Stimulated activated CD8-positive, alpha-beta memory T cell treated with anti-CD3 and anti-CD28 coated beads, Interleukin-15, amount 100 ng/mL, for 4 hours (primary cell): Measurements from ENCODE around the gene PCDH17.

ENCODE experiments used
- DNase-seq, 2 donors: peaks; one replicate each; pipeline ENCODE4 v3.0.0-alpha.2; 2020; ENCODE audit warnings: low read depth in 2 of 2

PCDH17 gene

GRCh38 chr13:57634839-57635165, 3.3 kb downstream of the PCDH17 start:
- DNase-seq: no peak

- DNase-seq: no peak
Measured at GRCh38 chr13:57635541-57636085, 4.1 kb downstream of the PCDH17 start.

DNA sequence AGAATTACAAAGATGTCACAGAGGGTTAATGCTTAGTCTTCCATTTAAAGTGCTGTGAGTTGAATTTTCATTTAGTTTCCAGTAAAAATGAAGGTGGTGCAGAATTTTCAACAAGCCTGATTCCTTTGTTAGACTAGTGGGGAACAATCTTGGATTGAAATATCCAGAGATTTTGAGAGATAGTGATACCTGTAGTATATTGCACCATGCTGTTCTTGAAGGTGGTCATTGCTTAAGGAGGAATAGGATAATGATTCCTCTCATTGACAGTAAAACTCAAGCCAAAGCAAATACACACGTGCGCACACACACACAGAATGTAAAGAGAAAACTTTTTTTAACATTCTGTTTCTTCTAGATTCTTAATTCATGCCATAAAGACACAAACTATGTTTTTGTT, 5.3 kb downstream of the PCDH17 start:
- no peak for DNase-seq

DNA sequence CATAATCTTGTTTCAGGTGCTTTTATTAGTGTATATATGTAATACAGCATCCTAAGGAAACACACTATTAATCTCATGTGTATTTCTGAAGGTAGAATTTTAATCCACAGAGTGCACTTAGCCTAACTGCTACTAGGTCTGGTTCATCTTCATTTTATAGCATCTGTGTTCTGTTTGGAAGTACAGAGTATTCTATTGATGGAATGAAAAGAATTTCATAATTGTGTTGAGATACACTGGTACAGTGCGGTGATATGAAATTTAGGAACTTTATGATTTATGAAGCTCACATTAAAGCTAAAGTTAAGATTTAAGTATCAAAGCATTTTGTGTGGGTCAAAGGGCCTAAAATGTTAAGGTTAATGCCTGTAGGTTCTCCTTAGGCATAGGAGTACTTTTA, 6.0 kb downstream of the PCDH17 start:
- DNase-seq: no peak

GRCh38 chr13:57638186-57638890, 6.8 kb downstream of the PCDH17 start:
- no peak for DNase-seq

DNA sequence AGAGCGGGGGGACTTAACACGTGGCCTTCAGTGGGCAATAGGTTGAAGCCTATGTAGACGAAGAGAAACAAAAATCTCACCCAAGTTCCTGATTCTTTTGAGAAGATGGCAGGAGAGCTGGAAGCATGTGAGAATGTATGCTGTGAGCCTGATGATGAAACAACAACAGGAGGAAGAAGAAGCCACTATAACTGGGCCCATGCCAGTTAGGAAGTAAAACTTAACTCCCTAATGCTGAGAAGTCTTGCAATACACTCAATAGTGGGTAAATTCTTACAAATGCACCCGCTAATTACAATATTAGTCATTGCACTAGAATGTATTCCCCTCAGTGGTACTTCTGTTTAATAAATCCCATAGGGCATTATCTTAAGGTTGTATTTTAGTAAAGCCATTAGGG, 9.1 kb downstream of the PCDH17 start:
- DNase-seq: no peak

DNA sequence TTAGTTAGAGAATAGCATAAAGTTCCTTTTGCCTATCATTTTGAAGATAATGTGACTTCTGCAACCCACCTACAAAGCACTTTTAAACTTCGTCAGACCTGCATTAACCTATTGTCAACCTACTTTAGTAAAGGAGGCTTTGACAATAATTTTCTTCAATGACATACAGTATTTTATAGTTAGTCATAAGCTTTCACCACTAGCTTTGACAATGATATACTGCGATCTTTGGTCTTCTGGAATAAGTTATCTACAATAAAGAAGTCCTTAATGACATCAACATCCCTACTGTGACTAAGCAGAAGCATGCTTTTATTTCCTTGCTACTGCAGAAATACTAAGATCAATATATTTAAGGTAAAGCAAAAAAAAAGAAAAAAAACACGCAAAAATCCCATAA, 9.5 kb downstream of the PCDH17 start:
- DNase-seq: no peak

DNA sequence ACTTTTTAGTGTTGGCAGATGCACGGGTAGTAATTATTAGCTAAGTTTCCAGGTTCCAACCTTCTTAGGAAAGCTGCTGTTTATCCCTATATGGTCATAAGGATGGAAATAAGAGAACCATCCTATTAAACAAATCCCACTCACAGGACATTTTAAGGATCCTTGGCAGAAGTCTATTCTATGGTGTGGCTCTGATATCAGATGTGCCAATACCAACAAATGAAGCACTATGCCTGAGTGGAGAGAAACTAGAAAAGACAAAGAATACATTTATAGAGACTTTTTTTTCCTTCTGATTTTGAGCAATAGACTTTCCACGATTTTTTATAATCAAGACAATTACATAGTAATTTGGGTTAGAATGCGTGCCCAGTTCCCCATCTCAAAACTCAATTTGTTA, 12.6 kb downstream of the PCDH17 start:
- no peak for DNase-seq

DNA sequence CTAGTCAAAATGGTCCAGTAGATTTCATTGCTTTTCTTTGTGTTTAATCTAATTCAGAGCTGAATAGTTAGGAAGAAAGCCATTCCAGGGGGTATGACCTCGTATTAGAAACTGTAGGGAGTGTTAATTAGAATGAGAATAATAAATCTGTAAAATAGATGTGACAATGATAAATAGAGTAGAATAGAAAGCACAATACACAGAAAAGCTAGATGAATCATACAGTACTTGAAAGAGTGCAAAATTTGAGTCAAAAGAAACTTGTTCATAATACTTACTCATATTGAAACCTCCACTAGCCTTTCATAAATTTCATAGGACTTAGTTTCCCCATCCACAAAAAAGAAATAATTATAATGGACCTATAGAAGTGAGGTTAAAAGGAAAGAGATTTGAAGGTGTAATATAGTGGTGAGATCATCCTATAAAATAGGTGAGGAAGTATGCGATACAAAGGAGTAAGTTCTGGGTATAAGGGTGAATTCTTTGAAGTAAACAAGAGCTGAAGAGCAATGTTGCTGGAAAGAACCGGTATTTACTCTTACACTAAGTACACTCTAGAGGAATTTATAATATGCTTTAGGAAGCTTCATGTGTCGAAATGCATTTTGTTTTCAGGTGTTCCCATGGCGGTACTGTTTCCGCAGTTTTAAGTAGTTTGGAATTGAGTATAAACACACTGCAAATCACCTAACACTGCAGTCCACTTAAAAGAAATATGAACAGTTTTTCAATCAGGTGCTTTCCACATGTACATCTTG, 21.9 kb downstream of the PCDH17 start:
- no peak for DNase-seq

- no peak for DNase-seq
Measured at GRCh38 chr13:57665481-57665880, 33.9 kb downstream of the PCDH17 start.

DNA sequence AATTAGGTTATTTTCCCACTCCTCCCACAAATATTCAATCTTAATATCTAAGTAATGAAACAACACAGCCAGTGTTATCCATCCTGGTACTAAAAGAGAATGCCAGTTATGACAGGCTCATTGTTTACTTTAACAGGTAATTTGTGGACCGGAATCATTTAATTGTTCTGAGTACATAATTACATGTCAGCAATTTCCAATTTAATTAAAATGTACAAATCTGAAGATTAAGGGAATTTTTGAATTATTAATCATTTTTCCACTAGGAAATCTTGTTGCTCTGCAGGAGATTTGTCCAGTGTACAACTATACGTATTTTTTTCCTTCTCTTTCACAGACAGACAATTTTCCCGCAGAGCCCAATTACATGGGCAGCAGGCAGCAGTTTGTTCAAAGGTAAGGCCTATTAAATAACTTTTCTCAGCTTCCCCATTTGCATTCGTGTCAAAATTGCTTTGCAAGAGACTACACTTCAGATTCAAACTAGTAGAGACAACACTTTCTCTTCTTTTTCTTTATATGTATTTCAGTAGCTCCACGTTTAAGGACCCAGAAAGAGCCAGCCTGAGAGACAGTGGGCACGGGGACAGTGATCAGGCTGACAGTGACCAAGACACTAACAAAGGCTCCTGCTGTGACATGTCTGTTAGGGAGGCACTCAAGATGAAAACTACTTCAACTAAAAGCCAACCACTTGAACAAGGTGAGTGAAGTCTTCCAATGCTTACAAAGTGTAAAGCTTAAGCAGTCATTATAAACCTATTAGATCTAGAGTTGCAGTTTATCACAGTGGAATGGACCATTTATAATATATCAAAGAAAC, 34.8 kb downstream of the PCDH17 start:
- no peak for DNase-seq

DNA sequence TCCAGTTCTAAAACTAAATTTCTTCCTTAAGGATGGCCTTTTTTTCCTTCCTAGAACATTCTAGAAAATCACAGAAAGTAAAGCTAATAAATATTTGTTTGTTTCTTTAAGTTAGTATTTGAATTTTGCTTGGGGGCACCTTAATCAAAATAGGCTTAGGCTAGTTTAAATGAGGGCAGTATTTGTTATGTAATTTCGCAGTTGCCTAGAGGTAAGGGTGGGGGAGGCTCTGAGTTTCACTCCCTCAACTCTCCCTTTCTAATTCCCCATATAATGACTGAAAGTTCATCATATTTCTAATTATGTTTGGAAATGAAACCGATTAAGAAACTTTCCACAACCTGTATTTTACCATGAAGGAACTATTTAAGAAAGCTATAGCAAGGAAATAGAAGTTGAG, 40.6 kb downstream of the PCDH17 start:
- DNase-seq: no peak

- DNase-seq: no peak
Measured at GRCh38 chr13:57673197-57673596, 41.7 kb downstream of the PCDH17 start.

DNA sequence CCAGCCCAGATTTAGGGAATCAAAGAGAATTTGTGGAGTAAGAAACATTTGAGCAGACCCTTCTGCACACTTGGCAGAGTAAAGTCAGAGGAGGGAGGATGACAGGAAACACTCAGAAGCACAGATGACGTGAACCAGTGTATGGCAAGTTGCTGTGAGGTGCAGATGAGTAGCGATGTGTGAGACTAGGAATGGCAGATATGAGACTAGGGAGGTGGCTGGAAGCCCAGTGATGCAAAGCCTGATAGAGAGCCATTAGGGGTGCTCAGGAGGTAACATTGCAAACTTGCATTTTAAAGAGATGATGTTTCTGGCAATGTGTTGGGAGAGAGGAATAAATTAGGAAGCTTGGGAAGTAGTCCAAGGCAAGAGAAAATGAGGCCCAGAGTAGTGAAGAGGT, 44.0 kb downstream of the PCDH17 start:
- no peak for DNase-seq

DNA sequence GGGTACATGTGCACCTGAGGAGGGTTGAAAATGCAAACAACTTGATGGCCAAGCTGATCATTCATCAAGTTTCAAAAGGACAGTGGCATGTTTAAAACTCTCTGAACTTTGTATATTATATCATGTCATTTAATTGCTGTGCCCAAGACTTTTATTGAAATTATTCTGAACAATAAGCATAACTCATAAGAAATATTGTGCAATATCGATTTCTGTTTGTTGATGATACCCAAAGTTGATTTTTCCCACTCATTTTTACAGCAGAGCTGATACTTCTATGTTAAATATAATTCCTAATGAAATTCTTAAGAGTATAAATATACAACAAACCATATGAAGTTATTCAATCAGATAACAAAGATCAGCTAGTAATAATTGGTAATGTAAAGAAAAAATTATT, 49.1 kb downstream of the PCDH17 start:
- DNase-seq: no peak

GRCh38 chr13:57682128-57682716, 50.7 kb downstream of the PCDH17 start:
- DNase-seq: no peak

- DNase-seq: no peak
Measured at GRCh38 chr13:57698851-57699250, 67.3 kb downstream of the PCDH17 start.

DNA sequence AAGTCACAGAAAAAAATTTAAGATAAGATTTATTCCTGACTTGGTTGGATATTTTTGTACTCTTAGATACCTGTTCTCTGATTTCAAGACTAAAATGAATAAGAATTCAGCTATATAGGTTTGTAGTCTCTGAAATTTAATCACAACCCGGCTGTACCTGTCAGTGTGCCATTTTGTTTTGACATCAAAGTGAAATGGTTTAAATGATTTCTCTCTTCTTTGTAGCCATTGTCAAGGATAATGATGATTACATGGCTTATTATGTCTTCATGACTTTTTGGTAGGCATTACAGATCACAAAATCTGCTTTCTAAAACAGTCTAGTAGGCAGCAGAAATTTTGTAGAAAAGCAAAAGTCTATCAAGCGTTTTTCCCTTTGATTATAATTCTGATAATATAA, 72.5 kb downstream of the PCDH17 start:
- no peak for DNase-seq

GRCh38 chr13:57716295-57716694, 84.8 kb downstream of the PCDH17 start:
- DNase-seq: no peak

DNA sequence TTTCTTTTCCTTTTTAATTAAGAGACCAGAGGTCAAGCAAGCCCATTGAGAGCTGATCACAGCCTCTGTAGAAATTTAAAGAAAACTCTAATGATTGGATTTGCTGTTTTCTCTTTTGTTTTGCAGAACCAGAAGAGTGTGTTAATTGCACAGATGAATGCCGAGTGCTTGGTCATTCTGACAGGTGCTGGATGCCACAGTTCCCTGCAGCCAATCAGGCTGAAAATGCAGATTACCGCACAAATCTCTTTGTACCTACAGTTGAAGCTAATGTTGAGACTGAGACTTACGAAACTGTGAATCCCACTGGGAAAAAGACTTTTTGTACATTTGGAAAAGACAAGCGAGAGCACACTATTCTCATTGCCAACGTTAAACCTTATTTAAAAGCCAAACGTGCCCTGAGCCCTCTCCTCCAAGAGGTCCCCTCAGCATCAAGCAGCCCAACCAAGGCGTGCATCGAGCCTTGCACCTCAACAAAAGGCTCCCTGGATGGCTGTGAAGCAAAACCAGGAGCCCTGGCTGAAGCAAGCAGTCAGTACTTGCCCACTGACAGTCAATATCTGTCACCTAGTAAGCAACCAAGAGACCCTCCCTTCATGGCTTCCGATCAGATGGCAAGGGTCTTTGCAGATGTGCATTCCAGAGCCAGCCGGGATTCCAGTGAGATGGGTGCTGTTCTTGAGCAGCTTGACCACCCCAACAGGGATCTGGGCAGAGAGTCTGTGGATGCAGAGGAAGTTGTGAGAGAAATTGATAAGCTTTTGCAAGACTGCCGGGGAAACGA, 93.1 kb downstream of the PCDH17 start:
- no peak for DNase-seq

DNA sequence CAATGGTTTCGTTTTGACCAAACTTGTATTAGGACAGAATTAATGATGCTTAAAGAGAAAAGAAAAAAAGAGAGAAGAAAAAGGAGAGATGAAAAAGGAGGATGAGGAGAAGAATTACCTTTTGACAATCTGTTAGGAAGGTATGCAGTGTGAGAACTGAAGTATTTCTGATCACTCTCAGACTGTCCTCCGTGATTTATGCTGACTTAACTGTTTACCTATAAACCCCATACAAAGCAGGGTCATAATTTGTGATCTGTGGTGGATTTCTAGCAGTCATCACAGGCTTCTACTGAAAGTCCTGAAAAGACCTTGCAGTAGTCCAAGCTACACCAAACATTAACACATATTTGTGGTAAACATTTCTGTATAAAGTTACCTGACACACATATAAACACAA, 93.9 kb downstream of the PCDH17 start:
- DNase-seq: no peak
